NCI-H526 treated with DMSO at 0.1 percent for 48 hours (cell line): Measurements from ENCODE around the gene CYP21A2.

Source experiments
- DNase-seq: peaks from one replicate; lab custom pipeline; 2025; lab: John Stamatoyannopoulos, UW

CYP21A2 gene

GRCh38 chr6:32083812-32084768 is 45.9 kb downstream of the CYP21A2 start:
- no peak for DNase-seq

DNA sequence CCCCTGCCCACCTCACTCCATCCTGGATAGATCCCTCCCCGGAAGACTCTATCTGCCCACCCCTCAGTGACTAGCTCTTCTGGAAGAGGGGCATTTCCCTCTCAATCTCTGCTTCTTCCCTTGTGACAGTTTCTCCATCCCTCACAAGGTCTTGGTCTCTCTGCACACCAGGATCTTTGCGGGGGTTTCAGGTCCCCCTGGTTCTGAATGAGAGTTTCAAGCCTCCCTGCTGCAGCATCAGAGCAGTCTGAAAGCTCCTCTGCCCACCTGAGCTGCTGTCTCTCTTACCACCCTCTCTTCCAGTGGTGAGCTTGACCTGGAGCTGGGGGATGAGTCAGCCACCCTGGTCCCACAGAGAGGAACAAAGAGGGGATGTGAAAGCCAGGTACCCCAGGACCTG is 46.6 kb downstream of the CYP21A2 start:
- DNase-seq, result no peak

GRCh38 chr6:32085759-32086459 is 47.7 kb downstream of the CYP21A2 start:
- no peak for DNase-seq

DNA sequence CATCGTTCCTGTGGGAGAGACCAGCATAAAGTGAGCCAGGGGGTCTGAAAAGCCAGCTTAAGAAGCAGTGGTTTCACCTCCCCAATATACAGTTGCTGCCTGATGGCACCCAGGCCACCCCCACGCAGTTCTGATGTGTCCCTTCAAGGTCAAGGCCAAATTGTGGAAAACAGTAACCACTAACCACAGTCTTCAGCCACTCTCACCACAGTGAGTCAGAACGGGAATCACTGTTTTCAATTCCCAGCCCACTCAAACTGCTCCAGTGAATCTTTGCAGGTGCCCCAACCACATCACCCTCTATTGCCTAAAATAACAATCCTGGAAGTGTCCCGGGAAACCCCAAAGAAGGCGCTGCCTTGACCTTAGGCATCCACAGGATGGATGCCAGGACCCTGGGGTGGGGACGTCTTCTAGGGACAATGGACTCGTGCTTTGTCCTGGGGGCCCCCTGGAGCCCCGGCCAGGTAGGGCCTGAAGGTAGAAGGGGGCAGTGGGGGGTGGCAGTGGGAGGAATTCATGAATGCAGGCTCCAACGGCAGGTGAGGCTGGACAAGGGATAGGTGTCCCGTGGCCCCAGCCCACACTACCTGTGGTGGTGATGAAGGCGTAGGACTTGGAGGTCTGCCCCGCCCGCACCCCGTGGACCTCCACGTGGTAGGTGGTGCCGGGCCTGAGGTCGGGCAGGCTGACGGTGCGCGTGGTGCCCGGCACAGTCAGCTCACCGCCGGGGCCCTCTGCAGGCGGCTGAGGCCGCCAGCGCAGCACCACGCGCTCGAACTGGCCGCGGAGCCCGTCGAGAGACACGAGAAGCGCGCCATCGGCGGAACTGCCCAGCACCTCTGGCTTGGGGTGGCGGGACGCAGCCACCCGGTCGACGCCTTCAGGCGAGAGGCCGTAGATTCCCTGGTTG is 48.7 kb downstream of the CYP21A2 start:
- DNase-seq, result no peak

DNA sequence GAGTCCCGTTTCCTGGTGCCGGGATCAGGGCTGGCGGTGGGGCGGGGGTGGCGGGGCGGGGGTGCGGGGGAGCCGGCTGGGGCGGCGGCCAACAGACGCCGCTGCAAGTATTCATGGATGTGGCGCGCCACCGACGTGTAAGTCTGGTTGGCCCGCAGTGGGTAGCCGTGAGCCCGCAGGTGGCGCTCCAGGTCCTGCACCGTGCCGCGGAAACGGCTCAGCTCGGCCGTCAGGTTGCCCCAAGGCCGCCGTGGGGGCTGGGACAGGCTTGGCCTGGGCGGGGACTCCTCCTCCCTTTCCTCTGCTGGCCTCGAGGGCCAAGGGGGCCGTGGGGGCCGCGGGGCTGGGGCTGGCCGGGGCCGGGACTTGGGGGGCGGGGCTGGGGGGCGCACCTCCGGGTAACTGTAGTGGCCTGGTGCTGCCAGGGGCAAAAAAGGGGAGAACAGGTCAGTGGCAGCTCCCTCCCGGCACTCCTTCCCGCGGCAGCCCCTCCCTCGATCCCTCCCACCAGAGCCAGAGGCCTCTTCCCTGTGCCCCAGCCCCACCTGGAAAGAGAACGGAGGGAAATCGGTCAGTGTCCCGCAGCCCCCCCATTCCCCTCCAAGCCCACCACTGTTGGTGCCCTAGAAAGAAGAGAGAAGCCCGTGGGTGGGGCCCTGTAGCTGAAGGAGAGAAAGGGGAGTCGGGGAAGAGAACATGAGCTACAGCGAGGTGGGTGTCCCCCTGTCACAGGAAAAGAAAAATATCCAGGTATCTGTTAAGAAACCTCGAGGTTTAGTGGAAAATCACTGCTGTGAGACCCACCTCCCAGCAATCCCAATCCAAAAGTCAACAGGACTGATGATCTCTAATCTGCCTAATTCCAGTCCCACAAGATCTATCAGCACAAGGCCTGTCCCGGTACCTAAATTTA is 49.6 kb downstream of the CYP21A2 start:
- peak; percentile 24 for DNase-seq

- no peak for DNase-seq
Observed at GRCh38 chr6:32088487-32089049, 50.4 kb downstream of the CYP21A2 start.

GRCh38 chr6:32089082-32089828 is 51.0 kb downstream of the CYP21A2 start:
- no peak for DNase-seq
